KBM-7 (cell line): ENCODE results near the gene COL2A1.
A peak's percentile ranks its signal among the peaks of the same experiment; 100 is the strongest.

ENCODE experiments used
- DNase-seq: peaks from one replicate; pipeline ENCODE4 v3.0.0-alpha.2; 2015
- in situ Hi-C: fragments of 300-500 bp; cut with MboI; formaldehyde crosslinking; loops from 2 replicates; pipeline ENCODE4 v1.14.3; 2020; ENCODE audit warnings: low sequenced_read_pairs, low pct_unique_long_range_greater_than_20kb, mixed read lengths

COL2A1 gene

GRCh38 chr12:48017496-48017895 is 13.2 kb upstream of the COL2A1 start:
- DNase-seq: no peak
- in situ Hi-C loops: no loop called here

- no peak for DNase-seq
- in situ Hi-C loops: no loop called here
Measured at GRCh38 chr12:48016373-48017020, 12.2 kb upstream of the COL2A1 start.

GRCh38 chr12:48015954-48016353 is 11.7 kb upstream of the COL2A1 start:
- in situ Hi-C loops: no loop called here
- DNase-seq: no peak

- no peak for DNase-seq
- in situ Hi-C loops: no loop called here
Measured at GRCh38 chr12:48015129-48015528, 10.9 kb upstream of the COL2A1 start.

GRCh38 chr12:48013287-48013686 is 9.0 kb upstream of the COL2A1 start:
- in situ Hi-C loops: no loop called here
- no peak for DNase-seq

GRCh38 chr12:48012070-48012469 is 7.8 kb upstream of the COL2A1 start:
- in situ Hi-C loops: no loop called here
- no peak for DNase-seq

GRCh38 chr12:48010366-48010970 is 6.2 kb upstream of the COL2A1 start:
- in situ Hi-C loops: no loop called here
- DNase-seq: no peak

- DNase-seq: no peak
- in situ Hi-C loops: no loop called here
Measured at GRCh38 chr12:48009471-48009870, 5.2 kb upstream of the COL2A1 start.

- no peak for DNase-seq
- in situ Hi-C loops: no loop called here
Measured at GRCh38 chr12:48008950-48009349, 4.7 kb upstream of the COL2A1 start.

- no peak for DNase-seq
- in situ Hi-C loops: no loop called here
Measured at GRCh38 chr12:48008349-48008748, 4.1 kb upstream of the COL2A1 start.

- no peak for DNase-seq
- in situ Hi-C loops: no loop called here
Measured at GRCh38 chr12:48007206-48007605, 2.9 kb upstream of the COL2A1 start.

GRCh38 chr12:48005750-48006021 is 1.4 kb upstream of the COL2A1 start:
- DNase-seq: no peak
- in situ Hi-C loops: no loop called here

- in situ Hi-C loops: no loop called here
- no peak for DNase-seq
Measured at GRCh38 chr12:48005001-48005749, 899 bp upstream of the COL2A1 start.

GRCh38 chr12:48003226-48004052 is 837 bp downstream of the COL2A1 start:
- DNase-seq: no peak
- in situ Hi-C loops: no loop called here

GRCh38 chr12:48002773-48003218 is 1.5 kb downstream of the COL2A1 start:
- in situ Hi-C loops: no loop called here
- DNase-seq: no peak

GRCh38 chr12:48002414-48002730 is 1.9 kb downstream of the COL2A1 start:
- DNase-seq: no peak
- in situ Hi-C loops: no loop called here

- in situ Hi-C loops: no loop called here
- peak; percentile 46 for DNase-seq
Measured at GRCh38 chr12:48001505-48002413, 2.5 kb downstream of the COL2A1 start.

- in situ Hi-C loops: no loop called here
- DNase-seq: no peak
Measured at GRCh38 chr12:48000878-48001504, 3.3 kb downstream of the COL2A1 start.

- DNase-seq: no peak
- in situ Hi-C loops: no loop called here
Measured at GRCh38 chr12:47999816-48000215, 4.5 kb downstream of the COL2A1 start.
